Neural progenitor cell (in vitro differentiated cells): Measurements from ENCODE around the gene ZNF28. TPM values are rescaled to one million over a fixed set of nuclear protein-coding genes. Genes with fewer than 3 reads are reported as not detected.

Experiments used
- DNase-seq: peaks from one replicate; pipeline ENCODE4 v3.0.0-alpha.2; 2016; ENCODE audit warnings: low spot score
- H2AFZ ChIP-seq: fragments of 200-600 bp; sonication (generic); replicated peaks from 2 replicates; pipeline ENCODE4 v1.6.1; 2016; ENCODE audit warnings: antibody characterized with exemption
- H3F3A ChIP-seq: fragments of 200-600 bp; sonication (generic); 2 replicates; pipeline ENCODE4 v1.6.1; 2016; ENCODE audit warnings: antibody characterized with exemption, low read depth
- H3K27ac ChIP-seq: fragments of 200-600 bp; sonication (generic); 2 replicates; pipeline ENCODE4 v1.5.1; 2016; ENCODE audit warnings: mild to moderate bottlenecking
- H3K27me3 ChIP-seq: fragments of 200-600 bp; sonication (generic); 2 replicates; pipeline ENCODE4 v1.6.1; 2016; ENCODE audit warnings: mild to moderate bottlenecking, moderate library complexity
- H3K36me3 ChIP-seq: fragments of 200-600 bp; sonication (generic); 2 replicates; pipeline ENCODE4 v1.5.1; 2016
- H3K4me1 ChIP-seq: fragments of 200-600 bp; sonication (generic); 2 replicates; pipeline ENCODE4 v1.6.1; 2016; ENCODE audit warnings: mixed run types
- H3K4me2 ChIP-seq: fragments of 200-600 bp; sonication (generic); 2 replicates; pipeline ENCODE4 v1.6.1; 2016
- H3K4me3 ChIP-seq: fragments of 200-600 bp; sonication (generic); 2 replicates; pipeline ENCODE4 v1.5.1; 2016
- H3K79me2 ChIP-seq: fragments of 200-600 bp; sonication (generic); 2 replicates; pipeline ENCODE4 v1.6.1; 2016; ENCODE audit warnings: low read depth
- H3K9ac ChIP-seq: fragments of 200-600 bp; sonication (generic); 2 replicates; pipeline ENCODE4 v1.6.1; 2016
- H3K9me3 ChIP-seq: fragments of 200-600 bp; sonication (generic); 2 replicates; pipeline ENCODE4 v1.5.1; 2016; ENCODE audit warnings: low read depth
- H4K20me1 ChIP-seq: fragments of 200-600 bp; sonication (generic); 2 replicates; pipeline ENCODE4 v1.6.1; 2016; ENCODE audit warnings: low read depth
- H3K27ac Mint-ChIP-seq: 3 replicates; pipeline ENCODE4 v1.8.0; 2021; ENCODE audit warnings: mixed read lengths
- H3K27me3 Mint-ChIP-seq: 2 replicates; pipeline ENCODE4 v1.8.0; 2022; ENCODE audit warnings: low read depth, mild to moderate bottlenecking, inconsistent platforms, moderate library complexity, mixed read lengths; ENCODE audit not compliant: insufficient read depth
- H3K36me3 Mint-ChIP-seq: 3 replicates; pipeline ENCODE4 v1.8.0; 2021; ENCODE audit warnings: mixed read lengths
- H3K4me1 Mint-ChIP-seq: 3 replicates; pipeline ENCODE4 v1.8.0; 2021; ENCODE audit warnings: mixed read lengths
- H3K4me3 Mint-ChIP-seq: 3 replicates; pipeline ENCODE4 v1.8.0; 2021; ENCODE audit warnings: mild to moderate bottlenecking, moderate library complexity, mixed read lengths
- H3K9me3 Mint-ChIP-seq: 3 replicates; pipeline ENCODE4 v1.8.0; 2020; ENCODE audit warnings: mixed read lengths
- EZH2 ChIP-seq: fragments of 200-600 bp; sonication (generic); IDR thresholded peaks from 2 replicates; pipeline ENCODE4 v1.6.1; 2017; ENCODE audit warnings: antibody characterized with exemption, mild to moderate bottlenecking, moderate library complexity
- EZH2phosphoT487 ChIP-seq: fragments of 200-600 bp; sonication (generic); IDR thresholded peaks from 2 replicates; pipeline ENCODE4 v1.6.1; 2017; ENCODE audit warnings: antibody characterized with exemption
- total RNA-seq: library from RNA; depleted of rRNA; stranded (reverse); fragments of >200 nt; gene quantifications from 2 replicates; pipeline ENCODE4 v1.2.3, GENCODE V29; 2015; ENCODE audit warnings: low replicate concordance
- TF ChIP-seq, protein P1 (sequence below): fragments of 200-600 bp; sonication (generic); IDR thresholded peaks from 2 replicates; pipeline ENCODE4 v1.5.1; 2017; ENCODE audit warnings: antibody characterized with exemption, mild to moderate bottlenecking

The ZNF28 gene
- total RNA-seq, 1 donor from 2014 or later, result 37.6 TPM

DNA sequence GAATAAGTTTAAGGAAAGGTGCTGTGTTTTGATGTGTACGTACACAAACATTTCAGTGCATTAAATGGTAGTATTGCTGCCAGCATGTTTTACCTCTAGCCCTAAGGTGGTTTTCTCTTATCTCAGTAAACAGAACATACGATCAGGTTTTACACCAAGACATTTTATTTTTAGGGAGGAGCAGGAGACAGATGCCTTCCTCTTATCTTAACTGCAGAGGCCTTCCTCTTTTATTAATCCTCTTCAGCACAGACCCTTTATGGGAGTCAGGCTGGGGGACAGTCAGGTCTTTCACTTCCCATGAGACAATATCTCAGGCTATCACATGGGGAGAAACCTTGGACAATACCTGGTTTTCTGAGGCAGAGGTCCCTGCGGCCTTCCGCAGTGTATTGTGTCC lies 71.7 kb downstream of the ZNF28 start:
- Histone ChIP-seq H3K4me1 (no peaks in the 10 kb centered on the region), H3K27ac (no peak overlapping the region), H3K27me3 (no peaks in the 10 kb centered on the region), H4K20me1 (no peaks in the 10 kb centered on the region), H3K36me3 (no peaks in the 10 kb centered on the region), H3K4me3 (no peak overlapping the region), H3F3A (no peaks in the 10 kb centered on the region), H3K9me3 (no peaks in the 10 kb centered on the region), H3K79me2 (no peaks in the 10 kb centered on the region), H3K9ac (no peak overlapping the region), H3K4me2 (no peak overlapping the region), H2AFZ (peak overlapping the region; percentile 50)
- DNase-seq, result no peak
- Mint-ChIP-seq H3K27me3 (peaks cover 6% of the 10 kb centered on the region), H3K36me3 (peaks cover 2% of the 10 kb centered on the region), H3K27ac (no peak overlapping the region), H3K9me3 (peaks cover 7% of the 10 kb centered on the region), H3K4me1 (no peaks in the 10 kb centered on the region), H3K4me3 (no peak overlapping the region)
- TF ChIP-seq EZH2phosphoT487 (no peak), EZH2 (no peak)
- TF ChIP-seq, protein P1, sequence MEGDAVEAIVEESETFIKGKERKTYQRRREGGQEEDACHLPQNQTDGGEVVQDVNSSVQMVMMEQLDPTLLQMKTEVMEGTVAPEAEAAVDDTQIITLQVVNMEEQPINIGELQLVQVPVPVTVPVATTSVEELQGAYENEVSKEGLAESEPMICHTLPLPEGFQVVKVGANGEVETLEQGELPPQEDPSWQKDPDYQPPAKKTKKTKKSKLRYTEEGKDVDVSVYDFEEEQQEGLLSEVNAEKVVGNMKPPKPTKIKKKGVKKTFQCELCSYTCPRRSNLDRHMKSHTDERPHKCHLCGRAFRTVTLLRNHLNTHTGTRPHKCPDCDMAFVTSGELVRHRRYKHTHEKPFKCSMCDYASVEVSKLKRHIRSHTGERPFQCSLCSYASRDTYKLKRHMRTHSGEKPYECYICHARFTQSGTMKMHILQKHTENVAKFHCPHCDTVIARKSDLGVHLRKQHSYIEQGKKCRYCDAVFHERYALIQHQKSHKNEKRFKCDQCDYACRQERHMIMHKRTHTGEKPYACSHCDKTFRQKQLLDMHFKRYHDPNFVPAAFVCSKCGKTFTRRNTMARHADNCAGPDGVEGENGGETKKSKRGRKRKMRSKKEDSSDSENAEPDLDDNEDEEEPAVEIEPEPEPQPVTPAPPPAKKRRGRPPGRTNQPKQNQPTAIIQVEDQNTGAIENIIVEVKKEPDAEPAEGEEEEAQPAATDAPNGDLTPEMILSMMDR, result no peak

DNA sequence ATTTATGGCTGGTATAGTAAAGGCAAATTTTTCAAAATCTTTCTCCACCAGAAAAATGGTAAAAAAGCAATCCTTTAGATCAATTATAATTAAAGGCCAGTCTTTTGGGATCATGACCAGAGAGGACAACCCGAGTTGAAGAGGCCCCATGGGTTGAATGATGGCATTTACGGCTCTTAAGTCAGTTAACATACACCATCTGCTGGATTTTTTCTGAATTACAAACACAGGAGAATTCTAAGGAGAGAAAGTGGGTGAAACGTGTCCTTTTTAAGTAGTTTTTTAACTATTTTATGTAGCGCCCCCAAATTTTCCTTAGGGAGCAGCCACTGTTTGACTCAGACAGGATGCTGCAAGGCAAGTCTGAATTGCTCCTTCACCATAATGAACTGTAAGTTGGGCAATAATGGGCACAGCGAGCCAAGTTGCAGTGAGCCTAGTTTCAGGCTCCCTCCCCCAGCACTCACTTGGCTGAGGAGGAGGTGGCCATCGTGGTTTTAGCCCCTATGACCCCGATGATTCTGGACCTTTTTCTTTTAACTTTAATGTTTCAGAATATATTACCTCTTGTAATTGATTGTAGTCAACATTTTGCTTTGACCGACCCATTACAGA lies 73.0 kb downstream of the ZNF28 start:
- peak; percentile 73 for DNase-seq
- no peak overlapping the region for H3K9ac ChIP-seq
- Mint-ChIP-seq H3K4me3 (no peak overlapping the region), H3K9me3 (peaks cover 4% of the 10 kb centered on the region), H3K27me3 (peaks cover 6% of the 10 kb centered on the region), H3K4me1 (no peaks in the 10 kb centered on the region), H3K27ac (no peak overlapping the region), H3K36me3 (no peaks in the 10 kb centered on the region)
- no peaks in the 10 kb centered on the region for H3F3A ChIP-seq
- TF ChIP-seq, protein P1, result peak; percentile 59
- no peak for TF ChIP-seq EZH2phosphoT487
- no peaks in the 10 kb centered on the region for H3K4me1 ChIP-seq
- no peaks in the 10 kb centered on the region for H3K9me3 ChIP-seq
- H3K27me3 ChIP-seq, result no peaks in the 10 kb centered on the region
- H3K27ac ChIP-seq, result no peak overlapping the region
- peak overlapping the region; percentile 92 for H2AFZ ChIP-seq
- H3K4me3 ChIP-seq, result peak overlapping the region; percentile 25
- H4K20me1 ChIP-seq, result no peaks in the 10 kb centered on the region
- no peaks in the 10 kb centered on the region for H3K79me2 ChIP-seq
- H3K36me3 ChIP-seq, result no peaks in the 10 kb centered on the region
- H3K4me2 ChIP-seq, result peak overlapping the region; percentile 52

Other genes with a start within 250 kb of the ZNF28 start
- gene ZNF83, start 183.3 kb downstream of the ZNF28 start, total RNA-seq, result 63.8 and 76.2 TPM in 2 replicates
- 12.5 and 19.9 TPM in 2 replicates for gene ZNF611, start 86.6 kb downstream of the ZNF28 start, total RNA-seq
- gene ZNF600, start 34.8 kb downstream of the ZNF28 start, total RNA-seq, result 2.7 and 3.5 TPM in 2 replicates
- gene ZNF468, start 36.0 kb upstream of the ZNF28 start, total RNA-seq, result 30.4 and 40.7 TPM in 2 replicates
- 30.1 and 35.5 TPM in 2 replicates for gene ZNF320, start 76.0 kb upstream of the ZNF28 start, total RNA-seq
- gene ZNF888, start 101.8 kb upstream of the ZNF28 start, total RNA-seq, result 8.9 and 11.6 TPM in 2 replicates
- gene ZNF816, start 141.2 kb upstream of the ZNF28 start, total RNA-seq, result 22.9 and 27.7 TPM in 2 replicates
- gene ERVV-1, start 192.3 kb upstream of the ZNF28 start, total RNA-seq, result not detected in 2 replicates
- gene ERVV-2, start 223.1 kb upstream of the ZNF28 start, total RNA-seq, result 0.06 TPM in 1 of 2 replicates, not detected in the other